Endothelial cell of hepatic sinusoid (primary cell): ENCODE results near the gene LNPK.
"Not testable (repeated sequence)": the region's sequence is repeated elsewhere in the genome, so short reads cannot be mapped to it uniquely, and the experiment has no call there.

Experiments used
- in situ Hi-C: cut with HindIII; loops from 2 replicates; pipeline ENCODE4 v1.10.0; 2017; ENCODE audit warnings: low sequenced_read_pairs

Gene LNPK

GRCh38 chr2:175976391-175977157 lies 25.5 kb downstream of the LNPK start:
- in situ Hi-C loops: no loop called here

GRCh38 chr2:175973373-175973772 lies 28.7 kb downstream of the LNPK start:
- in situ Hi-C loops: no loop called here

- in situ Hi-C loops: loop anchor here (5.0 kb wide), 1 partner anchor 85 kb away; no protein-coding TSS in a partner anchor
These were observed 35.2 kb downstream of the LNPK start for GRCh38 chr2:175966839-175967238.

- in situ Hi-C loops: loop anchor here (5.0 kb wide), 1 partner anchor 87 kb away; no protein-coding TSS in a partner anchor
These were observed 36.3 kb downstream of the LNPK start for GRCh38 chr2:175965773-175966172.

DNA sequence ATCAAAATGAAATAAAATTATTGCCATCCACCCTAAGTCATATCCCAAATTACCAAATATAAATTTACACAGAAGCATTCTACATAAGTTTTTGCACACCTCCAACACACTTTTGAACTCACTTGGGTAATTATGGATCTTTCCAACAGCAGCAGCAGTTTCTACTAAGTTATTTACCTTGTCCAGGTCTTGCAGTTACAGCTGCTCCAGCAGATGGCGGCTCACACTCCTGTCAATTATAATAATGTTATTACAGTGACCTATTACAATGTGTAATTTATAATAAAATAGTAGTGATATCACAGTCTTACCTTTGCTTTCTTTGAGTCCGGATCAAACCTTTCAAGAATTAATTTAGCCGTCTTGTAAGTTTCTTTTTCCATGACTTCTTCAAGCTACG lies 37.9 kb downstream of the LNPK start:
- in situ Hi-C loops: no loop called here

- in situ Hi-C loops: not testable (repeated sequence)
These were observed 38.9 kb downstream of the LNPK start for GRCh38 chr2:175963171-175963570.

GRCh38 chr2:175957845-175958244 lies 44.2 kb downstream of the LNPK start:
- in situ Hi-C loops: no loop called here

DNA sequence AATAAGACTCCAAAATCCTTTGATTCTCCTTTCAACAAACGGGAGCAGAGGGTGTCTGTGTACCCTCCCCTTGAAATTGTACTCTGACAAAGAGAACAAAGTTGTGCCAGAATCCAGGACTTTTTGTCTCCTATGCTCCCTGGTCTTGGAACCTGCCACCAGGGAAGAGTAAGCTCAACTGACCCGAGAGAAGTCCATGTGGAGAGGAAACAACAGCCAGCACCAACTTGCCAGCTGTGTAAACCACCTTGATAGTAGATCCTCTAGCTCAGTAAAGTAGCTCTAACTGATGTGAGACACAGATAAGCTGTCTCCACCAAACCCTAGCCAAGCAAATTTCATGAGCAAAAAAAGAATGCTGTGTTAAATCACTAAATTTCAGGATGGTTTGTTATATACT lies 46.9 kb downstream of the LNPK start:
- in situ Hi-C loops: no loop called here

- in situ Hi-C loops: no loop called here
These were observed 51.6 kb downstream of the LNPK start for GRCh38 chr2:175950512-175950911.

- in situ Hi-C loops: no loop called here
These were observed 53.9 kb downstream of the LNPK start for GRCh38 chr2:175948191-175948590.

DNA sequence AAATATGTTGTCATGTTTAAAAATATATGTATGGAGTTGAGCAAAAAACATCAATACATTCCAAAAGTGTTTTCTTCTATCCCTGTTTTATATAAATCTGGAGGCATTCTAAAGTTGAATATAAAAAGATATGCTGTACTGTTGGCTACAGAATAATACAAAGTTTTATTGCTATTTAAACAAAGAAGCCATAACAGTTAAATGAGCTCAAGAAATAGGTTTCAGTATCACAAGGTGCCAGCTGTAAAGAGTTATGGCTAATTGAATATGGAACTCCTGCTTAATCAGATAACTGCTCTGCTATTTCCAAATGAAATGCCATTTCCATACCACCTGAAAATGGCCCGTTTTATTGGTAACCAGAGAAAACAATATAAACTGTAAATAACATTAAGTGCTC lies 55.0 kb downstream of the LNPK start:
- in situ Hi-C loops: no loop called here

GRCh38 chr2:175941699-175942098 lies 60.4 kb downstream of the LNPK start:
- in situ Hi-C loops: no loop called here

DNA sequence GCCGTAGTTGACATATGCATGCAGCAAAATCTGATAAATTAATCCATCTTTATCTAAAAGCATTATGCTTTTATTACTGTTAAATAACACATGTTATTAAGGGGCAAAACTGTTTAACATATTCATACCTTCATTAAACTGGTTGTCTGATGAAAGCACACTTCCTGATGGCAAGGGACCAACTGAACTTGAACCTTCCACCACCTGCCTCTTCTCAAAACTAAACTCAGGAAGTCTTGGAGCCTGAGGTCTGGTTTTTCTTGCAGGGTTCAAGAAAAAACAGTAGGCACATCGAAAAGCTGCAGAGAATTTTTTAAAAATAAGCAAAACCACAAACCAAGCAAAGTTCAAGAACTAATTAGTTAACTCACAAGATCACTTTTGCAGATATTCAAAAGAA lies 64.9 kb downstream of the LNPK start:
- in situ Hi-C loops: no loop called here

DNA sequence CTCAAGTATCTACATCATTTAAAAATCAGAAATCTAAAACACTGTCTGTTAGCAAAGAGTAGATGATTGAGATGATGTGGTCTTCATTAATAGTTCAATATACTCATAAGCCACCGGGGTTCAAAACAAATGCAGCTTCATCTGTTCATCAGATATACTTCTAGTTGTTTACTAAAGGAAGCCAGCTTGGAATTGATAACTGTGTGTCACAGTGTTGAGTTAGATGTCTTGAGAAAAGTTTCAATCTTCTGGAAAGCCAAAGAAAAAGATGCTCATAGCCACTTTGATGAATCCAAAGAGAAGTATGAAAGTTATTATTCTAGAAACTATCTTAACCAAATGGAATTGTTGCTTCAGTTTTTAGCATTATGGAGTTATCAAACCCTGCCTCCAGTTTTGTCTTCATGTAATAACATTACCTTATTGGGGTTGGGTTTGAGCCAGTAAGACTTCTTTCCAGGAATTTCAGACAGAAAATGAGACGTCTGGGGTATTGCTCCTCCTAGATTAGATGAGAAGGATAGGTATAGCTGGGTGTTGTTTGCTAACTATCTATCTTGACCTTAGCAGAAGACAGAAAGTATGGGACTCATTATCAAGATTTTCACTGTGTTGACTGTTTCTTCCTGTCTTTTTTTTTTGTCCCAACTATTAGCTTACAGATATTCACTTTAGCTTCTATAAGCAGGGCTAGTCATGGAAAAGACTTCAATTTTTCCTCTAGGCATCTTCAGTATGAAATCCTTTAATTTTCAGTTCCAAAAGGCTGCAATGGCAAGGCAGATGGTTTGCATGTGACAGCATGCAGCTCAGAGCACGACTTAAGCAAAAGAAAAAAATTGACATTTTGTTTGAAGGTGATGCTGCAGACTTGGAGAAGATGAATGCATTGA lies 66.5 kb downstream of the LNPK start:
- in situ Hi-C loops: no loop called here

- in situ Hi-C loops: no loop called here
These were observed 69.4 kb downstream of the LNPK start for GRCh38 chr2:175932675-175933074.

GRCh38 chr2:175931805-175932204 lies 70.3 kb downstream of the LNPK start:
- in situ Hi-C loops: no loop called here

GRCh38 chr2:175930504-175930903 lies 71.6 kb downstream of the LNPK start:
- in situ Hi-C loops: no loop called here

GRCh38 chr2:175929850-175930249 lies 72.2 kb downstream of the LNPK start:
- in situ Hi-C loops: no loop called here

- in situ Hi-C loops: no loop called here
These were observed 75.8 kb downstream of the LNPK start for GRCh38 chr2:175926272-175926671.

- in situ Hi-C loops: no loop called here
These were observed 79.9 kb downstream of the LNPK start for GRCh38 chr2:175922160-175922559.

GRCh38 chr2:175918935-175919334 lies 83.1 kb downstream of the LNPK start:
- in situ Hi-C loops: no loop called here

DNA sequence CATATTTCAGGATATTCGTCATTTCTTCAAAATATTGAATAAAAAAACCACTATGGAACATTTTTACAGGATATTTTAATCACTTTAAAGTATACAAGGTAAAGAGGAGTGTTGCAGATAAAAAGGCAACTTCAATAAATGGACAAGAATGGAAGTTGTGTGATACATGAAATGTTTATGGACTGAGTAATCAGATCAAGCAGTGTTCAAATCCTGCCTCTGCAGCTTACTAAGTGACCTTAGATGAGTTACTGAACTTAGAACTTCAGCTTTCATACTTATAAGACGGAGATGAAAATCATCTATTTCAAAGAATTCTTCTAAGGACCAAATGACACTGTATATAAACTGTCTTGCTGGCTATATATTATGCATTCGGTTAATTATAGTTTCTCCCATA lies 87.2 kb downstream of the LNPK start:
- in situ Hi-C loops: loop anchor here (5.0 kb wide), 1 partner anchor 43 kb away; no protein-coding TSS in a partner anchor
